Left lung (tissue), 10 donors: Measurements from ENCODE around the gene PACS2. TPM values are rescaled to one million over a fixed set of nuclear protein-coding genes. Genes with fewer than 3 reads are reported as not detected.
A peak's percentile ranks its signal among the peaks of the same experiment; 100 is the strongest.

Source experiments
- ATAC-seq: fragments of 200-7000 bp; cut with Tn5 transposase; one replicate; pipeline ENCODE4 v1.9.1; 2020; ENCODE audit warnings: moderate library complexity
- DNase-seq, 4 donors: peaks; one replicate each; pipeline ENCODE4 v3.0.0-alpha.2; 2013 to 2020
- H3K27ac ChIP-seq, 2 donors: fragments of 200-600 bp; sonication (generic) in 1 of 2; one replicate each; pipeline versions ENCODE4 v1.5.0 to v1.8.0; 2020 to 2021
- H3K27me3 ChIP-seq, 2 donors: fragments of 200-600 bp; sonication (generic) in 1 of 2; one replicate each; pipeline versions ENCODE4 v1.5.0 to v1.8.0; 2020 to 2021
- H3K36me3 ChIP-seq, 2 donors: fragments of 200-600 bp; sonication (generic) in 1 of 2; one replicate each; pipeline versions ENCODE4 v1.5.0 to v1.8.0; 2020 to 2021
- H3K4me1 ChIP-seq, 2 donors: fragments of 200-600 bp; one replicate each; pipeline ENCODE4 v1.8.0; 2021
- H3K4me3 ChIP-seq, 2 donors: fragments of 200-600 bp; sonication (generic) in 1 of 2; one replicate each; pipeline versions ENCODE4 v1.5.0 to v1.8.0; 2020 to 2021; ENCODE audit warnings: mild to moderate bottlenecking in 1 of 2
- H3K9me3 ChIP-seq, 2 donors: fragments of 200-600 bp; sonication (generic) in 1 of 2; one replicate each; pipeline versions ENCODE4 v1.5.0 to v1.8.0; 2020 to 2021
- intact Hi-C, 2 donors: fragments of 100-400 bp; cut with DNase I; formaldehyde crosslinking; loops; one replicate each; pipeline versions ENCODE4 v1.11.2 to v1.14.2; 2022
- polyA plus RNA-seq, 6 donors: library from polyadenylated mRNA; unstranded; fragments of 120-200 nt; gene quantifications; one replicate each; pipeline ENCODE4 v1.2.1, GENCODE V29; 2013; ENCODE audit not compliant: insufficient read length in 6 of 6
- total RNA-seq, 2 donors: library from RNA; stranded (reverse); fragmentation: NEBNext Ultra II Directional; extraction: Animal tissue kit (Norgen Biotek cat#: 25700); gene quantifications; one replicate each; pipeline ENCODE4 v1.2.1, GENCODE V29; 2021
- TF ChIP-seq, protein P1 (sequence below), 2 donors: fragments of 200-600 bp; sonication (generic) in 1 of 2; IDR thresholded peaks; one replicate each; pipeline versions ENCODE4 v1.5.0 to v1.8.0; 2021; ENCODE audit warnings: antibody characterized with exemption in 2 of 2
- donor health status: DM: no; HTN: yes; CAD: no.
- donor health status: DM: no; HTN: no; CAD: no.

PACS2 gene
- total and polyA plus RNA-seq, 8 donors: 64.6 to 99.3 (median 75.4) TPM

DNA sequence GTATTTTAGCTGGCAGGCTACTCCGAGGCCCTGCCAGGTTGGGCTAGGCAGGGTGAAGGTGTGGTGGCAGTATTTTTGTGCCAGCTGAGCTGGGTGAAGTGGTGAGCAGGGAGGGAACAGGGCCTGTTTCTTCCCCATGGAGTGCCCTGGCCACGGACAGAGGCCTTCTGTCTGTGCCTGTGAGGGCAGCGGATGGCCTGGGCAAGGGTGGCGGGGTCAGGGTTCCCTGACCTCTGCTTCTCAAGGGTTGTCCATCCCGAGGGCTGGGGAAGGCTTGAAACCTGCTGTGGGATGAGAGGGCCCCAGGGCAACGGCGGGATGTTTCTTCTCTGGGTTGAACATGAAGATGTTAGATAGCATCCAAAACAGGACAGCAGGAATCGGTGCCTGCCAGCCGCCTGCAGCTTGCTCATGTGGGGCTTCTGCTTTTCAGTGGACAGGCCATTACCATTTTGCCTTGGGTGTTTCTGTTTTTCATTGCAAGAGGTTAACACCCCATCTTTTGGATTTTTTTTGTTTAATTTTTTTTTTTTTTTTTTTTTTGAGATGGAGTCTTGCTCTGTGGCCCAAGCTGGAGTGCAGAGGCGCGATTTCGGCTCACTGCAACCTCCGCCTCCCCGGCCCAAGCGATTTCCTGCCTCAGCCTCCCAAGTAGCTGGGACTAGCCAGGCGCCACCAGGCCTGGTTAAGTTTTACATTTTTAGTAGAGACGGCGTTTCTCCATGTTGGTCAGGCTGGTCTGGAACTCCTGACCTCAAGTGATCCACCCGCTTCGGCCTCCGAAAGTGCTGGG is 108.3 kb downstream of the PACS2 start:
- ATAC-seq (peak; percentile 9), DNase-seq (peak in 1 of 4 donors; percentile 63)
- Histone ChIP-seq H3K4me3 (no peak overlapping the region), H3K9me3 (no peaks in the 10 kb centered on the region), H3K4me1 (peaks cover 19 to 32% of the 10 kb centered on the region in 2 donors), H3K27ac (no peak overlapping the region), H3K27me3 (no peaks in the 10 kb centered on the region), H3K36me3 (peaks cover 0 to 22% of the 10 kb centered on the region in 2 donors)
- TF ChIP-seq, protein P1, sequence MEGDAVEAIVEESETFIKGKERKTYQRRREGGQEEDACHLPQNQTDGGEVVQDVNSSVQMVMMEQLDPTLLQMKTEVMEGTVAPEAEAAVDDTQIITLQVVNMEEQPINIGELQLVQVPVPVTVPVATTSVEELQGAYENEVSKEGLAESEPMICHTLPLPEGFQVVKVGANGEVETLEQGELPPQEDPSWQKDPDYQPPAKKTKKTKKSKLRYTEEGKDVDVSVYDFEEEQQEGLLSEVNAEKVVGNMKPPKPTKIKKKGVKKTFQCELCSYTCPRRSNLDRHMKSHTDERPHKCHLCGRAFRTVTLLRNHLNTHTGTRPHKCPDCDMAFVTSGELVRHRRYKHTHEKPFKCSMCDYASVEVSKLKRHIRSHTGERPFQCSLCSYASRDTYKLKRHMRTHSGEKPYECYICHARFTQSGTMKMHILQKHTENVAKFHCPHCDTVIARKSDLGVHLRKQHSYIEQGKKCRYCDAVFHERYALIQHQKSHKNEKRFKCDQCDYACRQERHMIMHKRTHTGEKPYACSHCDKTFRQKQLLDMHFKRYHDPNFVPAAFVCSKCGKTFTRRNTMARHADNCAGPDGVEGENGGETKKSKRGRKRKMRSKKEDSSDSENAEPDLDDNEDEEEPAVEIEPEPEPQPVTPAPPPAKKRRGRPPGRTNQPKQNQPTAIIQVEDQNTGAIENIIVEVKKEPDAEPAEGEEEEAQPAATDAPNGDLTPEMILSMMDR (IDR thresholded peaks at IDR 0.05): no peak
- intact Hi-C loops: no loop called here

DNA sequence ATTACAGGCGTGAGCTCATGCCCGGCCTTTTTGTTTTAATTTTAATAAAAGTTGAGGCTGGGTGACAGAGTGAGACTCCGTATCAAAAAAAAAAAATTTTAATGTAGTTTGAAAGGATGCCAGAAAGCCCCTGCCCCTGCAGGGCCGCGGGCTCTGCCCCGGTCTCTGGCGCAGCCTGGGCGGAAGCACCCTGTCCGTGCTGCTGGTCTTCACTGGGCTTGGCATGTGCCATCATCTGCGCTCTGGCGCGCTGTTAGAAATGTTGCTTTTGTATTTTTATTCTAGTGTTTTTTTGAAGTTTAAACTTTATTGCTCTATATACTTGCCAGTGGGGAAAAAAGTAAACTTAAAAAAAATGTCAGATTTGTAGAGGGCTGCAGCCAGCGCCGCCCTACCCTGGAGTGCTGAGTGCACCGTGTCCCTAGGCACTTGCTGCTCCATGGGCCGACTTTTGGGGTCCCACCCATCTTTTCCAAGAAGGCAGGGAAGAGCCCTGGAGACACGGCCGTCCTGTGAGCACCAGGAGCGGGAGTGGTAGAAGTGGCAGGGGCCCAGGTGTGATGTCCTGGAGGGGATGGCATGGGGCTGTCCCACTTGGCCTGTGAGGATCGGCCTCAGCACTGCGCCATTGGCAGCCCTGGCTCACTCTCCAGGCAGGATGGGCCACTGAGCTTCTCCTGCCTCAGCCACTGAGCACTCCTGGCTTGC is 109.1 kb downstream of the PACS2 start:
- DNase-seq (peak in 1 of 4 donors; percentile 57), ATAC-seq (no peak)
- Histone ChIP-seq H3K4me3 (no peak overlapping the region), H3K36me3 (peaks cover 0 to 26% of the 10 kb centered on the region in 2 donors), H3K4me1 (peaks cover 19 to 32% of the 10 kb centered on the region in 2 donors), H3K27me3 (no peaks in the 10 kb centered on the region), H3K9me3 (no peaks in the 10 kb centered on the region), H3K27ac (no peak overlapping the region)
- TF ChIP-seq, protein P1 (IDR thresholded peaks at IDR 0.05): no peak
- intact Hi-C loops: no loop called here

DNA sequence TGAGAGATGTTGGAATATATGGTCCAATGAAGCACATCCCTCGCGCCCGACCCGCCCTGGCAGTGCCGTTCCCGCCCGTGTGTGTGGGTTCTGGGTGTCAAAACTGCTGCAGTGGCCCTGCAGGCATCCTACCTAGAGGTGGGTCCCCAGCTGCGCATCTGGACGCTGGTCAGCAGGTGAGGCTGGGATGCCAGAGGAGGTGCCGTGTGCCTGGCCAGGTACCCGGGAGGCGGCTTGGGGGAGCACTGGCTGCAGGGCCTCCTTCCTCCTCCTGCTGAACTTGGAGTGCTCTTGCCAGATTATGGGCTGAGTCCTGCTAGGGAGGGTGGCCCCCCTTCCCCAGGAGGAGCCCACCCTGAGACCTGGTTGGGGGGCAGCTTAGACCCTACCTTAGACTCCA is 110.3 kb downstream of the PACS2 start:
- peak in 1 of 4 donors; percentile 51 for DNase-seq
- no peak for ATAC-seq
- Histone ChIP-seq H3K27ac (no peak overlapping the region), H3K4me3 (no peak overlapping the region), H3K36me3 (peaks cover 0 to 26% of the 10 kb centered on the region in 2 donors), H3K4me1 (peaks cover 14 to 26% of the 10 kb centered on the region in 2 donors), H3K27me3 (no peaks in the 10 kb centered on the region), H3K9me3 (no peaks in the 10 kb centered on the region)
- intact Hi-C loops: no loop called here
- TF ChIP-seq, protein P1 (IDR thresholded peaks at IDR 0.05): no peak

DNA sequence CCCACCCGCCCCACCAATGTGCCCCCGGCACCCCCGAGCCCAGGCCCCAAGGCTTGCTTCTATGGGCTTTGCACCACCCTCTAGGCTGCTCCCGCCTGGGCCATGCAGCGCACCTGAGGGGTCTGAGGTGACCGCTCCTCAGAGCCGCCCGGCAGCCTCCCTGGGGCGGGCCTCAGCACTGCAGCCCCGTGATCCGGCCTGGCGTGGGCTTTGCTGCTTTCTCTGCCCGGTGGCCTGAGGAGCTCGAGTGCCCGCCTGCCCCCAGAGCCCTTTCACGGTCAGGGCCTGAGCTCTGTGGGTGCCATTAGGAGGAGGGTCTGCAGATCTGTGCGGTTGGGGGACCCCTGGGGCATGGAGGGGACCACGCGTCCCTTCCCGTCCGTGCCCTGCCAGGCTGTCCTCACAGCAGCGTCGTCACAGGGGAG is 111.3 kb downstream of the PACS2 start:
- Histone ChIP-seq H3K4me1 (peaks cover 12 to 25% of the 10 kb centered on the region in 2 donors), H3K27me3 (no peaks in the 10 kb centered on the region), H3K9me3 (no peaks in the 10 kb centered on the region), H3K36me3 (peaks cover 5 to 26% of the 10 kb centered on the region in 2 donors), H3K4me3 (no peak overlapping the region), H3K27ac (no peak overlapping the region)
- TF ChIP-seq, protein P1 (IDR thresholded peaks at IDR 0.05): no peak
- intact Hi-C loops: no loop called here
- no peak for ATAC-seq
- DNase-seq: peak in 1 of 4 donors; percentile 63
